HCT116 (cell line): ENCODE results near the gene RAPGEF3. TPM values are rescaled to one million over a fixed set of nuclear protein-coding genes. Genes with fewer than 3 reads are reported as not detected.

Experiments used
- ATAC-seq: fragments of 200-7000 bp; cut with Tn5 transposase; 2 replicates; pipeline ENCODE4 v1.9.1; 2020; ENCODE audit warnings: mild to moderate bottlenecking, moderate library complexity
- BruUV-seq: library from RNA; stranded (reverse); fragments of 400-500 nt; replicated peaks from 2 replicates; lab custom pipeline; 2021; lab: Mats Ljungman, UMichigan
- CTCF ChIA-PET: fragments of 300-600 bp; sonication (Branson Sonifier 250); formaldehyde crosslinking; loops from one replicate; lab custom pipeline; 2021; ENCODE audit warnings: antibody characterized with exemption; lab: Charles Lee
- POLR2A ChIA-PET: fragments of 300-600, 350-600 bp; sonication (Branson Sonifier 250); formaldehyde crosslinking; loops from one replicate; lab custom pipeline; 2021; ENCODE audit warnings: antibody characterized with exemption; lab: Charles Lee
- RAD21 ChIA-PET, 2 experiments: fragments of 300-600 bp; sonication (Branson Sonifier 250); formaldehyde crosslinking; loops; one replicate each; lab custom pipeline; 2023; ENCODE audit warnings: low total read pairs in 2 of 2; ENCODE audit not compliant: uncharacterized antibody in 2 of 2, unreplicated experiment in 2 of 2, low non-redundant PET in 1 of 2; lab: Charles Lee
- DNase-seq: peaks from one replicate; pipeline ENCODE4 v3.0.0-alpha.2; 2010; ENCODE audit warnings: low read depth, low spot score
- H2AFZ ChIP-seq: fragments of 200-600 bp; shearing (Covaris generic), sonication (generic); 2 replicates; pipeline ENCODE4 v1.6.1; 2017; ENCODE audit warnings: low read depth, mixed run types, mixed read lengths, antibody characterized with exemption, low read length; ENCODE audit not compliant: poor library complexity, severe bottlenecking
- H3K27ac ChIP-seq: 2 replicates; pipeline ENCODE4 v1.5.1; 2012; ENCODE audit warnings: low read depth, low read length
- H3K27me3 ChIP-seq: fragments of 200-600 bp; sonication (generic); 2 replicates; pipeline ENCODE4 v1.6.1; 2016; ENCODE audit warnings: mixed run types, low read length, mixed read lengths; ENCODE audit not compliant: insufficient read depth
- H3K36me3 ChIP-seq, 2 experiments: fragments of 200-500 bp in 1 of 2; fragments of 200-600 bp in 1 of 2; sonication (Bioruptor generic) in 1 of 2; sonication (generic) in 1 of 2; 2 replicates each; pipeline versions ENCODE4 v1.5.1 to v1.6.1; 2014 to 2016; ENCODE audit warnings: low read length in 2 of 2, inconsistent platforms in 1 of 2, mixed read lengths in 1 of 2, mixed run types in 1 of 2; ENCODE audit not compliant: insufficient read depth in 2 of 2, control insufficient read depth in 1 of 2
- H3K4me1 ChIP-seq, 2 experiments: fragments of 200-600 bp in 1 of 2; sonication (generic) in 1 of 2; 2 replicates each; pipeline versions ENCODE4 v1.5.1 to v1.6.1; 2012 to 2017; ENCODE audit warnings: low read length in 2 of 2, inconsistent platforms in 1 of 2, mild to moderate bottlenecking in 1 of 2, mixed read lengths in 1 of 2, mixed run types in 1 of 2, moderate library complexity in 1 of 2; ENCODE audit not compliant: insufficient read depth in 2 of 2, control insufficient read depth in 1 of 2
- H3K4me2 ChIP-seq: fragments of 200-600 bp; sonication (generic); 2 replicates; pipeline ENCODE4 v1.6.1; 2017; ENCODE audit warnings: mixed run types, low read length, mixed read lengths
- H3K4me3 ChIP-seq, 2 experiments: fragments of 200-600 bp in 1 of 2; sonication (generic) in 1 of 2; replicated peaks in 1 of 2; 2 replicates each; pipeline ENCODE4 v1.5.1; 2011 to 2016; ENCODE audit warnings: low read length in 2 of 2, control low read depth in 1 of 2, low read depth in 1 of 2, mild to moderate bottlenecking in 1 of 2, mixed read lengths in 1 of 2, mixed run types in 1 of 2
- H3K79me2 ChIP-seq: fragments of 200-600 bp; sonication (generic); 2 replicates; pipeline ENCODE4 v1.6.1; 2017; ENCODE audit warnings: mild to moderate bottlenecking, mixed run types, low read length, moderate library complexity, mixed read lengths; ENCODE audit not compliant: insufficient read depth
- H3K9ac ChIP-seq: fragments of 200-600 bp; sonication (generic); 2 replicates; pipeline ENCODE4 v1.6.1; 2016; ENCODE audit warnings: low read length, mixed read lengths
- H3K9me2 ChIP-seq: fragments of 200-600 bp; sonication (generic), shearing (Covaris generic); 2 replicates; pipeline ENCODE4 v1.6.1; 2017; ENCODE audit warnings: mixed run types, mild to moderate bottlenecking, moderate library complexity; ENCODE audit not compliant: insufficient read depth
- H3K9me3 ChIP-seq, 2 experiments: fragments of 200-500 bp in 1 of 2; fragments of 200-600 bp in 1 of 2; sonication (Bioruptor generic) in 1 of 2; sonication (generic) in 1 of 2; 2 replicates each; pipeline ENCODE4 v1.6.1; 2014 to 2017; ENCODE audit warnings: low read length in 2 of 2, mixed read lengths in 2 of 2, inconsistent platforms in 1 of 2, low read depth in 1 of 2, mild to moderate bottlenecking in 1 of 2, mixed run types in 1 of 2, moderate library complexity in 1 of 2; ENCODE audit not compliant: control insufficient read depth in 1 of 2, insufficient read depth in 1 of 2
- H4K20me1 ChIP-seq: fragments of 200-600 bp; sonication (generic), shearing (Covaris generic); 2 replicates; pipeline ENCODE4 v1.6.1; 2017; ENCODE audit warnings: mixed run types, mild to moderate bottlenecking, moderate library complexity; ENCODE audit not compliant: insufficient read depth
- ATF3 ChIP-seq: IDR thresholded peaks from 2 replicates; pipeline ENCODE4 v1.6.1; 2012
- CEBPB ChIP-seq: IDR thresholded peaks from 2 replicates; pipeline ENCODE4 v1.6.1; 2012; ENCODE audit warnings: low read depth
- EZH2phosphoT487 ChIP-seq: fragments of 200-600 bp; IDR thresholded peaks from 2 replicates; pipeline ENCODE4 v1.6.1; 2018; ENCODE audit warnings: antibody characterized with exemption, borderline replicate concordance
- FOSL1 ChIP-seq: IDR thresholded peaks from 2 replicates; pipeline ENCODE4 v1.6.1; 2012; ENCODE audit warnings: low read depth
- RAD21 ChIP-seq: IDR thresholded peaks from 2 replicates; pipeline ENCODE4 v1.6.1; 2012; ENCODE audit warnings: low read depth, mild to moderate bottlenecking
- SP1 ChIP-seq: IDR thresholded peaks from 2 replicates; pipeline ENCODE4 v1.6.1; 2012; ENCODE audit warnings: low read depth
- SRF ChIP-seq: IDR thresholded peaks from 2 replicates; pipeline ENCODE4 v1.6.1; 2012; ENCODE audit warnings: low read depth
- ZFX ChIP-seq: fragments of 450-650 bp; IDR thresholded peaks from 2 replicates; pipeline ENCODE4 v1.6.1; 2017
- intact Hi-C: fragments of 100-400 bp; cut with micrococcal nuclease; formaldehyde crosslinking; loops from 2 replicates; pipeline ENCODE4 v1.10.0; 2022
- total RNA-seq: library from RNA; stranded (reverse); gene quantifications from one replicate; pipeline ENCODE4 v1.2.1, GENCODE V29; 2021; ENCODE audit not compliant: unreplicated experiment
- TF ChIP-seq, protein P1 (sequence below): IDR thresholded peaks from 2 replicates; pipeline ENCODE4 v1.6.1; 2011; ENCODE audit warnings: mild to moderate bottlenecking, low read length, moderate library complexity; ENCODE audit not compliant: insufficient replicate concordance; ENCODE audit errors: extremely low read depth
- TF ChIP-seq, protein P2 (sequence below): IDR thresholded peaks from 2 replicates; pipeline ENCODE4 v1.6.1; 2012

RAPGEF3 gene
- total RNA-seq, 1 experiment from 2014 or later: 1.8 TPM

- TF ChIP-seq, protein P1, sequence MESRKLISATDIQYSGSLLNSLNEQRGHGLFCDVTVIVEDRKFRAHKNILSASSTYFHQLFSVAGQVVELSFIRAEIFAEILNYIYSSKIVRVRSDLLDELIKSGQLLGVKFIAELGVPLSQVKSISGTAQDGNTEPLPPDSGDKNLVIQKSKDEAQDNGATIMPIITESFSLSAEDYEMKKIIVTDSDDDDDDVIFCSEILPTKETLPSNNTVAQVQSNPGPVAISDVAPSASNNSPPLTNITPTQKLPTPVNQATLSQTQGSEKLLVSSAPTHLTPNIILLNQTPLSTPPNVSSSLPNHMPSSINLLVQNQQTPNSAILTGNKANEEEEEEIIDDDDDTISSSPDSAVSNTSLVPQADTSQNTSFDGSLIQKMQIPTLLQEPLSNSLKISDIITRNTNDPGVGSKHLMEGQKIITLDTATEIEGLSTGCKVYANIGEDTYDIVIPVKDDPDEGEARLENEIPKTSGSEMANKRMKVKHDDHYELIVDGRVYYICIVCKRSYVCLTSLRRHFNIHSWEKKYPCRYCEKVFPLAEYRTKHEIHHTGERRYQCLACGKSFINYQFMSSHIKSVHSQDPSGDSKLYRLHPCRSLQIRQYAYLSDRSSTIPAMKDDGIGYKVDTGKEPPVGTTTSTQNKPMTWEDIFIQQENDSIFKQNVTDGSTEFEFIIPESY: no peak
- TF ChIP-seq ZFX (no peak), SP1 (no peak), ATF3 (no peak), SRF (no peak), EZH2phosphoT487 (no peak), RAD21 (no peak), CEBPB (no peak), FOSL1 (no peak)
These were observed 2.8 kb downstream of the RAPGEF3 start (continued) for GRCh38 chr12:47755655-47756562.

DNA sequence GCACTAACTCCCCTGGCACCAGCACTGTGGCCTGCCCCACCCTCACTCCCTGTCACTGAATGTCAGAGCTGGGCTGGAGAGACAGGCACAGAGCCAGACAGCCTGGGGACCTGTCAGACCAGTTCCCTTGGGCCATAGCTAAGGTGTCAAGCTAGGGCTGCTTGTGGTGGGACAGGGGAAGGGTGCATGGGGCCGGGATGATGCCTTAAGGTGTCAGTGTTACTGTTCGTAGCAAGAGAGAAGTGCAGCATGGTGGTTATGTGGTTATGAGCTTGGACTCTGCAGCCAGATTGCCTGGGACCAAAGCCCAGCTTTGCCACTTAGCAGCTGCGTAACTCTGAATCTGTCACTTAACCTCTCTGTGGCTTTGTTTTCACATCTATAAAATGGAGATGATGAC, 3.8 kb downstream of the RAPGEF3 start:
- peak overlapping the region; percentile 85 for H3K4me2 ChIP-seq
- POLR2A ChIA-PET: interaction anchor here (1.1 kb wide), 1 partner anchor 49 kb away, joined by 4 read pairs; the partner anchor contains the start of gene RPAP3
- peak overlapping the region; percentile 40; the same call in 1 of the 2 replicates for H3K9ac ChIP-seq
- TF ChIP-seq, protein P2, sequence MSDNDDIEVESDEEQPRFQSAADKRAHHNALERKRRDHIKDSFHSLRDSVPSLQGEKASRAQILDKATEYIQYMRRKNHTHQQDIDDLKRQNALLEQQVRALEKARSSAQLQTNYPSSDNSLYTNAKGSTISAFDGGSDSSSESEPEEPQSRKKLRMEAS: peak; percentile 49; the same call in 1 of the 2 replicates
- TF ChIP-seq SP1 (peak; percentile 58; the same call in 1 of the 2 replicates), FOSL1 (no peak)
- RAD21 ChIA-PET: interaction anchor here (0.7 to 1.4 kb wide), 3 partner anchors 12 to 83 kb away, joined by 3 to 4 read pairs (median 3); no protein-coding TSS in a partner anchor
- 0 out of 2 replicates have a peak overlapping the region, but pooled peaks have one; percentile 22 for H3K27ac ChIP-seq
- CTCF ChIA-PET: interaction anchor here (0.9 to 9.1 kb wide), 3 partner anchors 12 to 24 kb away, joined by 4 to 75 read pairs (median 25); no protein-coding TSS in a partner anchor
- no peaks in the 10 kb centered on the region for H3K9me3 ChIP-seq
- H3K27me3 ChIP-seq: no peaks in the 10 kb centered on the region
- H2AFZ ChIP-seq: no peak overlapping the region
- no peaks in the 10 kb centered on the region for H4K20me1 ChIP-seq
- intact Hi-C loops: no loop called here
- DNase-seq (no peak), ATAC-seq (peak; percentile 24; the same call in 1 of the 2 replicates)
- H3K79me2 ChIP-seq: no peaks in the 10 kb centered on the region
- BruUV-seq: no TSS peak
- H3K4me1 ChIP-seq: peaks cover 43 to 63% of the 10 kb centered on the region in 2 experiments
- H3K9me2 ChIP-seq: no peaks in the 10 kb centered on the region
- H3K4me3 ChIP-seq: peak overlapping the region in 1 of 2 experiments; percentile 54; a peak in 2 of 4 replicates
- H3K36me3 ChIP-seq: no peaks in the 10 kb centered on the region
